M059J (cell line): ENCODE measurements around the gene MEAF6. TPM values are rescaled to one million over a fixed set of nuclear protein-coding genes. Genes with fewer than 3 reads are reported as not detected.
"Not testable (repeated sequence)": the region's sequence is repeated elsewhere in the genome, so short reads cannot be mapped to it uniquely, and the experiment has no call there.

Experiments used
- DNase-seq: peaks from one replicate; pipeline ENCODE4 v3.0.0-alpha.2; 2012; ENCODE audit warnings: low read depth
- total RNA-seq: library from RNA; depleted of rRNA; stranded (reverse); fragments of >200 nt; shearing (Covaris generic); gene quantifications from 2 replicates; pipeline ENCODE4 v1.2.3, GENCODE V29; 2014

Gene MEAF6
- total RNA-seq, 1 experiment from 2014 or later = 112 TPM

DNA sequence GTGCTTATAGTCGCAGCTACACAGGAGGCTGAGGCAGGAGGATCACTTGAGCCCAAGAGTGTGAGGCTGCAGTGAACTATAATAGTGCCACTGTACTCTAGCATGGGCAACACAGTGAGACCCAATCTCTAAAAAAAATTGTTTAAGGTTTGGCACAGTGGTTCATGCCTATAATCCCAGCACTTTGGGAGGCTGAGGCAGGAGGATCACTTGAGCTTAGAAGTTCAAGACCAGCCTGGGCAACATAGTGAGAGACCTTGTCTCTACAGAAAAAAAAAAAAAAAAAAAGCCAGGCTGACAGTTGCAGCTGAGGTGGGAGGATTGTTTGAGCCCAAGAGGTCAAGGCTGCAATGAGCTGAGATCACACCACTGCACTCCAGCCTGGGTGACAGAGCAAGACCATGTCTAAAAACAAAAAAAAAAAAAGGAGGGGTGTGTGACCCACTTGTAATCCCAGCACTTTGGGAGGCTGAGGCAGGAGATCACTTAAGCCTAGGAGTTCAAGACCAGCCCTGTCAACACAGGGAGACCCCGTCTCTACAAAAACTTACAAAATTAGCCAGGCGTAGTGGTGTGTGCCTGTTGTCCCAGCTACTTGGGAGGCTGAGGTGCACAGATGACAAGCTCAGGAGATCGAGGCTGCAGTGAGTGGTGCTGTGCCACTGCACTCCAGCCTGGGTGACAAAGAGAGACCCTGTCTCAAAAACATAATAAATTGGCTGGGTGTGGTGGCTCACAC is 18.0 kb upstream of the MEAF6 start:
- DNase-seq = not testable (repeated sequence)

DNA sequence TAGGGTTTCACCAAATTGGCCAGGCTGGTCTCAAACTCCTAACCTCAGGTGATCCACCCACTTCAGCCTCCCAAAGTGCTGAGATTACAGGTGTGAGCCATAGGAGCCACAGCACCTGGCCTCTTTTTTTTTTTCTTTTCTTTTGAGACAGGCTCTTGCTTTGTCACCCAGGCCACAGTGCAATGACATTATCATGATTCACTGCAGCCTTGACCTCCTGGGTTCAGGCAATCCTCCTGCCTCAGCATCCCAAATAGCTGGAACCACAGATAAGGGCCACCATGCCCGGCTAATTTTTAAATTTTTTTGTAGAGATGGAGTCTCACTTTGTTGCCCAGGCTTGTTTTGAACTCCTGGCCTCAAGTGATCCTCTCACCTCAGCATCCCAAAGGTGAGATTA is 15.3 kb upstream of the MEAF6 start:
- not testable (repeated sequence) for DNase-seq

DNA sequence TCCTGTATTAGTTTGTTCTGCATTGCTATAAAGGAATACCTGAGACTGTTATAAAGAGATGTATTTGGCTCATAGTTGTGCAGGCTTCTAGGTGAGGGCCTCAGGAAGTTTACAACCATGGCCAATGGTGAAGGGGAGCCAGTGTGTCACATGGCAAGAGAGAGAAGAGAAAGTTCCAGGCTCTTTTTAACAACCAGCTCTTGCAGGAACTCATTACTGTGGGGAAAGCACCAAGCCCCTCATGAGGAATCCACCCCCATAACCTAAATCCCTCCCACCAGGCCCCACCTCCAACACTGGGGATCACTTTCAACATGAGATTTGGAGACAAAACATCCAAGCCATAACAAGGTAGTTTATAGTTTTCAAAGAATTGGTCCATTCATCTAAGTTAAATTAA is 5.0 kb upstream of the MEAF6 start:
- no peak for DNase-seq

DNA sequence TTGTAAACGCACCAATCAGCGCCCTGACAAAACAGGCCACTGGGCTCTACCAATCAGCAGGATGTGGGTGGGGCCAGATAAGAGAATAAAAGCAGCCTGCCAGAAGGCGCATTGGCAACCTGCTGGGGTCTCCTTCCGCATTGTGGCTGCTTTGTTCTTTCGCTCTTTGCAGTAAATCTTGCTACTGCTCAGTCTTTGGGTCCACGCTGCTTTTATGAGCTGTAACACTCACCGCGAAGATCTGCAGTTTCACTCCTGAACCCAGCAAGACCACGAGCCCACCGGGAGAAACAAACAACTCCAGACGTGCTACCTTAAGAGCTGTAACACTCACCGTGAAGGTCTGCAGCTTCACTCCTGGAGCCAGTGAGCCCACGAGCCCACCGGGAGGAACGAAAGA is 4.4 kb upstream of the MEAF6 start:
- DNase-seq = not testable (repeated sequence)

DNA sequence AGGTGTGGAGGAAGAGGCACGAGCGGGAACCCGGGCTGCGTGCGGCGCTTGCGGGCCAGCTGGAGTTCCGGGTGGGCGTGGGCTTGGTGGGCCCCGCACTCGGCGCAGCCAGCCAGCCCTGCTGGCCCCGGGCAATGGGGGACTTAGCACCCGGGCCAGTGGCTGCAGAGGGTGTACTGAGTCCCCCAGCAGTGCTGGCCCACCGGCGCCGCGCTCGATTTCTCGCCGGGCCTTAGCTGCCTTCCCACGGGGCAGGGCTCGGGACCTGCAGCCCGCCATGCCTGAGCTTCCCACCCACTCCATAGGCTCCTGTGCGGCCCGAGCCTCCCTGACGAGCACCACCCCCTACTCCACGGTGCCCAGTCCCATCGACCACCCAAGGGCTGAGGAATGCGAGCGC is 3.7 kb upstream of the MEAF6 start:
- not testable (repeated sequence) for DNase-seq

DNA sequence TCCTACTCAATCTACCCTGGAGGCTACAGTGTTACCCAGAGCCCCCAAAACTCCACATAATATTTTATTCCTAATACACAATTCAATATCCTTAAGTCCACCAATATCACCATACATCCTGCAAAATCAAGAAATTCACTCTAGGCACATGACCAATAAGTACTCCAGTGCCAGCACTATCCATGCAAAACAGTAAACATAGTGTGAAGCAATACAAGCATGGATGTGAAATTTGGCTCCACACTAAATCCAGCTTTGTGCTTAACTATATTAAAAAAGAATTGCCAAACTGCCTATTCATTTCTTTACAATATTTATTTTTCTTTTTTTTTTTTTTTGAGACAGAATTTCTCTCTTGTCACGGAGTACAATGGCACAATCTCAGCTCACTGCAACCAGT is 3.0 kb upstream of the MEAF6 start:
- DNase-seq = no peak

DNA sequence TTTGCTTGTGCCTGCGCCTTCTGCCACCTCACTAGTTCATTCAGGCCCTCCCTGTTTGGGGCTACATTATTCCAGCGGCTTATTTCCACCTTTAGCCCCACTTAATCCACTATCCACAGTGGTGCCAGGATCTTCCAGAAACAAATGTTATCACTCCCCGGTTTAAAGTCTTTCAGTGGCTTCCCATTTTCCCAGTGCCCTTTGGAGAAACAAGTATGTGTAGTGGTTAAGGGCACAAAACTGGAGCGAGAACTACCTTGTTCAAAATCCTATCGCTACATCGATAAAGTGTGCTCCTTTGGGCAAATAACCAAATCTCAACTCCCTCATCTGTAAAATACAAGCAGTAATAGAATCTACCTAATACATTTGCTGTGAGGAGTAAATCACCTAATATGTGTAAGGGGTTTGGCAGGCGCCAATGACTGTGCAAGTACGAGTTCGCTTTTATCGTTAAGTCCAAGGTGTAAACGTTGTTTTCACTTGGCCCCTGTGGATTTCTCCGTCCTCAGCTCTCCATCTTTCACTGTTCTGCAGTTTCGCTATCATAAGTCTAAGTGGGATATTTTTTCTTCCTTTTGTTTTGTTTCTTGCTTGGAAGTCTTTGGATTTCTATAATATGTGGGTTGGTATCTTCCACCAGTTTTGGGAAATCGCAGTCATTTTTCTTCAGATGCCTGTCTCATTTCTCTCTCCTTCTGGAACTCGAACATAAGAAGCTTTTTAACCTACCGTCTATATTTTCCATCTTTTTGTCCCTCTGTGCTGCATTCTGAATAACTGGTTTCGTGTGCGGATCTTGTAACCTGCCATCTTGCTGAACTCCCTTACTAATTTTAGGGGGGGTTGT is 844 bp upstream of the MEAF6 start:
- no peak for DNase-seq

DNA sequence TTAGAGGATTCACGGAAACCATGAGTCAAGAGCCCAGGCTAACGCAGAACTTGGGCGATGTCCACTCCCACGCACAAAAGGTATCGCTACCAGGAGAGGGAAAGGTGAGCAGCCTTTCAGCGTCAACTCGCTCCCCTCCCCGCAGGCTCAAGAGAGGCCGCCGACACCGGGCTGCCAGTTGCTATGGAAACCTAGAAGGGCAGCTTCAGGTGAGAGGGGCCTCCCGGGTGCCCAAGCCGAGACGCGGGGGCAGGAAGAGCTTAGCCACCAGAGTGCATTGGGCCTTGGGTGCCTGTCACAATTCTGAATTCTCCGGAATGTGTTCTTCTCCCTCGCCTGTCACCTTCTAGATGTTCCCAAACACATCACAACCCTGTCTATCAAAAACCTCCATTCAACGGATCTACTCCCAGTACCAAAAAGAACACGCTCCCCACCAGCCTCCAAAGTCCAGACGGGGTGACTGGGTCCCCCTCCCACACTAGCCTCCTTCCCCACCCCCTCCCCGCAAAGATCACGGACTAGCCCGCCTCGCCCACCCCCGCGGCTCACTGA is 694 bp downstream of the MEAF6 start:
- DNase-seq = peak; percentile 40

DNA sequence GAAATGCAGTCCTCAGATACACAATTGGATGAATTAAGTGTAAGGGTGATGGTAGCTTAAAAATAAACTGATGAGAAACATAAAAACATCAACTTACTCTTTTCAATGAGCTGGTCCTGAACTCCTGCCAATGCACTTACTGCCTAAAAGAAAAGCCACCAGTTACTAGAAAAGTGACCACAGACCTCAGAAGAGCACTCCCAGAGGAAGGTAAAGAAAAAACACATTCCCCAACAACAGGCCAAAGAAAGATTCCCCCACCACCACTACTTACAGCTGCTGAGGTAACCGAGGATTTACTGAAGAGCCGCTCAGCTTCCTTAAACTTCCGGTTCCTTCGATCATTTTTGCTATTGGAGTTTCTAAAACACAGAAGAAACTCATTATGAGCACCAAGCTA is 5.4 kb downstream of the MEAF6 start:
- DNase-seq = peak; percentile 64

DNA sequence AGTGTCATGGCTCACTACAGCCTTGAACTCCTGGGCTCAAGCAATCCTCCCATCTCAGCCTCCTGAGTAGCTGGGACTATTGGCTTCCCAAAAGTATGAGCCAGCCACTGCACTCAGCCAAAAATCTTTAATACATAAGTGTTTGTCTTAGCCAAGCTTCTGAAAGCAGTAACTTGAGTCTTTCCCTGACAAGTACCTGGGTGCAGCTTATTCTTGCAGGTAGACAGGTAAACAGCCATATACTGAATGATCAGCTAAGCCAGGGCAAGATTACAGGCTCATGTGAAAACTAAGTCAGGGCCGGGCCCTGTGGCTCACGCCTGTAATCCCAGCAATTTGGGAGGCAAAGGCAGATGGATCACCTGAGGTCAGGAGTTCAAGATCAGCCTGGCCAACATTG is 7.8 kb downstream of the MEAF6 start:
- DNase-seq = no peak

DNA sequence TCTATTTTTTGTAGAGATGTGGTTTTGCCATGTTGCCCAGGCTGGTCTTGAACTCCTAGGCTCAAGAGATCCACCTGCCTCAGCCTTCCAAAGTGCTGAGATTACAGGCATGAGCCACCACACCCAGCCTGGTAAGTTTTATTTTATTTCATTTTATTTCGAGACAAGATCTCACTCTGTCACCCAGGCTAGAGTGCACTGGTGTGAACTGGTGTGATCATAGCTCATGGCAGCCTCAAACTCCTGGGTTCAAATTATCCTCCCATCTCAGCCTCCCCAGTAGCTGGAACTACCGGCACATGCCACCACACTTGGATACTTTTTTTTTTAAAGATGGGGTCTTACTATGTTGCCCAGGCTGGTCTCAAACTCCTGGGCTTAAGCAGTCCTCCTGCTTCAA is 11.8 kb downstream of the MEAF6 start:
- not testable (repeated sequence) for DNase-seq

DNA sequence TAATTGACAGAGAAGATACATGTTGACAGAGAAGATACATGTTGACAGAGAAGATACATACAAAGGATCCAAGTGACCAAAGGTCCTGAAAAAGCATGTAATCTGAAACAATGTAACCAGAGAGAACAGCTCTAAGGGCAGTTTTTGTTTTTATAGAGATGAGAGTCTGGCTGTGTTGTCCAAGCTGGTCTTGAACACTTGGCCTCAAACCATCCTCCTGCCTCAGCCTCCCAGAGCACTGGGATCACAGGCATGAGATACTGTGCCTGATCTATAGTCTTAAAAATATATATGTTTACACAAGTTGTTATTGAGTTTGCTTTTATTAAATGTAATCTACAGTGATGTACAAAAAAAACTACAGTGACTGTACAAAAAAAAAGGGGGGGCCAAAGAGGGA is 12.5 kb downstream of the MEAF6 start:
- no peak for DNase-seq

DNA sequence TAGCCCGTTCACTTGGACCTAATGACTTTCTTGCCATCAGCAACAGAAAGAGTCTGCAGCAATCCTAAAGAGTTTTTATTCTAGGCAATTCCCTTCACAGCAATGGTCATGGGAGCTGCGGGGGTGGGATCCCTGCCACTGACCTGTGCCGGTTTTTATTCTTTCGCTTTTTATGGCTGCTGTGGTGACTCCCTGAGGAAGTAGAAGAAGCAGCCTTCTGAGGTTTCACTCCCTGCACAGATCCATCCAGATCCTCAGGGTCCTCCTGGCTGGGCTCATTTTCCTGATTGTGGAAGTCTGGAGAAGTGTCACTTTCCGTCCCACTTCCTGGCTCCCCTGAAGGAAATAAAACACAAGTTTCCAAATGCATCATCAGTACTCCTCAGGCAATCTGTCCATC is 12.9 kb downstream of the MEAF6 start:
- no peak for DNase-seq

DNA sequence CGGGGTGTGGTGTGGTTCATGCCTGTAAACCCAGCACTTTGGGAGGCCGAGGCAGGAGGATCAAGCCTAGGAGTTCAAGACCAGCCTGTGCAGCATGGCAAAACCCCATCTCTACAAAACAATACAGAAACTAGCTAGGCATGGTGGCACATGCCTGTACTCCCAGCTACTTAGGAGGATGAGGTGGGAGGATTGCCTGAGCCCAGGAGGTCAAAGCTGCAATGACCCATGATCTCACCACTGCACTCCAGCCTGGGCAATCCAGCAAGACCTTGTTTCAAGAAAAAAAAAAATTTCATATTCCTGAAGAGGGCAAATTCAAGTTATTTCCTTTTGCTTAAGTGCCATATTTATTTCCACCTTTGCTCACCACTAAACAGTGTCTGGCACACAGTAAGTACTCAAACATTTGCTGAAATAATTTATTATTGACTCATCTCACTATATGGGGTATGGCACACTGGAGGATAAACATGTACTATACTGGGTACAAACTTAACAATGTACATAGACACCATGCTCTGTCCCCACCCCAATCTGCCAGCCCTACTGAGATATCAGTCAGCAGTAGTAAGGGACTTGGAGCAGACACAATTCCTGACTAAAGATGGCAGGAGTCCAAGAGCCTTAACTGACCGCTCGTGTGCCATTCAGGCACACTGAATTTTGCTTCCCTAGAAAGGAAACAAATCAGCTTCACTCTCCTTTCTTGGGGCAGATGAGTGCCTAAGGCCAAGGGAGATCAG is 15.5 kb downstream of the MEAF6 start:
- DNase-seq = peak; percentile 88

DNA sequence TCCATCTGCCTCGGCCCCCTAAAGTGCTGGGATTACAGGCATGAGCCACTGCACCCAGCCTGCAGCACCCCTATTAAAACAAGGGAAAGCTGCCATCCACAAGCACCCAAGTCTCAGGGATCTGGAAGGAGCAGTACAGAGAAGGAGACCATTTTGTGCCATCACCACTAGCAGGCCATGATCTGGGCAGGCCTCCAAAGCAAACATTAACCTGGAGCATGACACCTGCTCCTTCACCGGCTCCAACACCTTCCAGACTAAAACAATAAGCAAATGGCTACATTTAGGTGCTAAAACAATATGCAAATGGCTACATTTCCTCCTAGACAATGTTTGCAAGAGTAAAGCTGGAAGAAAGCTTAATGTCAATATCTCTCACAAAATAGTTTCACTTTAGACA is 16.7 kb downstream of the MEAF6 start:
- DNase-seq = no peak

DNA sequence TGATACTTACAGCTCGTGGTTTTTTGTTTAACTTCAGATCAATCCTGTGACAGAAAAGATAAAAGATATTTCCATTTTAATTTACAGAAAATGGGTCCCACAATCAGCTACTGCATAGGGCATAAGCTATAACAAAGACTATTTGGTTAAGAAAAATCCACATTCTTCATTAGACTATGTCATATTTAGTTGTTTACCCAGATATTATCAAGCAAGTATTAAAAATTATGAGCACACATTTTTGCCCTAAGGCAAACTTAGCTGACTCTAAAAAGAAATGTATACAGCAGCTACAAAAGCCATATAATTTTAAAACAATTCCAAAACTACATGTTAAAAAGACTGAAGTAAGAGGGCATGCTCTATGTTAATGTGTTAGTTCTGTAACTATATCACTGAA is 18.7 kb downstream of the MEAF6 start:
- DNase-seq = no peak

DNA sequence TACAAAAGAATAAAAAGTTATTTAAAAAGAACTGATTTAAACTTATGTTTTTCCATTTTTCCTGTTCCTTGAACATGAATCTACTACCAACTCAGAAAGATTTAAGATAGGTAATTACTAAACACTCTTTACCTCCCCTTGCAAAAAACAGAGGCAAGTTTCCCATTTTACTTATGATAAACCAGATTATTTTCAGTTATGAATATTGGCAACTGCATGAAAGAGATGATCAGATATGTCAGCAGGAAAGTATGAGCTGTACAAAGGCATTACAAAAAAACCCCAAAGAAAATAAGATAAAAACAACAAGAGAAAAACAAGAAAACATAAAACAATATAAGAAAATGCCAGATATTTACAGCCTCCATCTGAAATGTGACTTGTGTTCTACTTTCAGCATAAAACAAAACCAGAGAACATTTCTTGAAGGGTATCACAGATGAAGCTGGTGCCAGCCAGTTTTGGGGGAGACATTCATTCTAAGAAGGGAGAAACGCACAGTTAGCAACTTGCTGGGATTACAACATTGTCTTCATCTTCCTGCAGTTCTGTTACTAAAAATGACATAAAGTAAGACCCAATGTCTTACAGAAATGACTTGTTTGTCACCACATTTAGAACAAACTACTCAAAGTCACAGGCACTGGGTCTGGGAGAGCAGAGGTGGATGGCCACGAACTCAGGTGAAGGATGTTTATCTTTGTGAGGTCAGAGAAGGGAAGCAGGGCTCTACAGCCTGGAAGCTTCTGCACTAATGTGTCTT is 21.0 kb downstream of the MEAF6 start:
- no peak for DNase-seq

DNA sequence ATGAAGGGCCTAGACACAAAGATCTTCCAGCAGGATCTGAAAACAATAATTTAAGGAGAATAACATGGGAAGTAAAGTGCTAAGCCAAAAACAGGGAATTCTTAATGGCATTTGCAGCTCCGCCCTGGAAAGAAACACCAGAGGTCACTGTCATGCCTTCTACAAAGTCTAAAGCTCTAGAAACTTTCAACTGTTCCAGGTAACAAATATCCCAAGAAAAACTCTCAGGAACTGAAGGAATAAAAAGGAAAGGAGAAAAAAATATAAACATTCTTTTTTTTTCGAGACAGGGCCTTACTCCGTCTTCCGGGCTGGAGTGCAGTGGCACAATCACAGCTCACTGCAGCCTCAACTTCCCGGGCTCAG is 27.0 kb downstream of the MEAF6 start:
- no peak for DNase-seq

DNA sequence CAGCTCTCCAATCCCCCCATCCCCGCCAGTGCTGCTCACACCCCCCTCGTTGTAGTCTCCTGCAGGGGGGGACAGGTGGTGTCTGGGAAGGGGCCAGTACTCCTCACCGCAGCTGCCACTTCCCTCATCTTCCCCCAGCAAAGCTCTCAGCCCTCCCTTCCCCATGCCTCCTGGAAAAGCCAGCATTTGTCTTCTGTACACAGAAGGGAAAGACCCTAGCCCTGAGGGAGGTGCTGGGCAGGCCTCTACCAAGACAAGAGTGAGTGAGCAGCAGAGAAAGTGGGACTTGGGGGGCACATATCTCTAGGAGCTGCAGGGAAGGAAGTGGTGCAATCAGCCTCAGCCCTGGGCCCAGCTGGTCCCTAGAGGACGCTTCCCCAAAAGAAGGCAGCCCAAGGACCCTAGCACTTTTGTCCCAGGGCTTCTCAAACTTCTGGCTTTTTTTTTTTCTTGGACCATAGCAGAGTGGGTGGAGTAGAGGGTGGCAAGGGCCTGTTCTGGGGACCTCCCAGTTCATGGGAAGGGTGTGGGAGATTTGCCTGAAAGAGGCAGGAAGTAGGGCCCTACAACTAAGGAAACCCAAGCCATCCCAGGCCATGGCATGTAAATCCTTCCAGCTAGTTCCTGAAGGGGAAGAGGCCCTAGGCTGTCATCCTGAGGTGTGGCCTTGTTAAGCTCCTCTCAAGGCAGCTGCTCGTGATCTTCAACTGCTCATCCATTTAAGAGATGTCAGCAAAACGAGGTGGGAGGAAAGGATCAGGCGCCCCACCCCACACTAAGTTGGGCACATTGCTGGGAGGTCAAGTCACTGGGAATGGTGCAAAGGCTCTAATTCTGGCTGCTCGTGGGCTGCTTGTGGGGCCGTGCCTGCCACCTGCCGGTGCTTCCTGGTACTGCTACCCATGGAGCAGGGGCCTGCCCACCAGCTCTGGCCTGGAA is 27.6 kb downstream of the MEAF6 start:
- DNase-seq = peak; percentile 61

DNA sequence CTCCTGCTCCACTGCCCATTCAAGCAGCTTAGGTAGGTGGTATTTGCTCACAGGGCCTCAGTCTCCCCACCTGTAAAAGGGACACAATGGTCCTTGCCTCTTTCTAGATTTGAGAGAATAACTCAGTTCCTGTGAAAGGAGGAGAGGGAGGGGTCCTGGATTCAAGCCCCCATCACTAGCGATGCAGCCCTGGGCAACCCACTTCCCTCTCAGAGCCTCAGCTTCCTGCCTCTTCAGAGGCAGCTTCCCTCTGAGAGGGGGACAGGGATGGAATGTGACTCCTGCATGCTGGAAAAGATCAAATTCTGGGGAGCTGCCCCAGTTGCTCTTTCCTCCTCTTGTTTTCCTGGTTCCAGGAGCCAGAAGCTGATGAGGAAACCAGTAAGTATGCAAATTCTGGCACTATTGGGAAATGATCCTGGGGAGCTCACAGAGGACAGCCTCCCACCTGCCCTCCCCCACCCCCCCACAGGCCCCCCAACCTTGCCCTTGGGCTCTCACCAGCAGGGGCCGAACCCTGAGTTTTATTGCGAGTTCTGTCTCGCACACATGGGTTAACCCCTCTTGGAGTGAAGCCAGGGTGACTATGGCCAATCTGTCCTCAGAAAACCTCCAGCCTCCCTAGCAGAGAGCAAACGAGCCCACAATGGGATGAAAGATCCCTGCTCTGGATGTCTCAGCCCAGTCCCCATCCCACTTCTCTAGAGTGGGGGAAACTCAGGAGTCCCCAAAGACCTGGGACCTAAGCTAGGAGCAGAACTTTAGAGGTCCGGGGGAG is 28.5 kb downstream of the MEAF6 start:
- DNase-seq = no peak
